HEK293 (cell line): ENCODE results near the gene NUDT5.
A peak's percentile ranks its signal among the peaks of the same experiment; 100 is the strongest.

Experiments used
- CTCF ChIA-PET: fragments of 350-600 bp; formaldehyde crosslinking; extraction: SDS; loops from one replicate; lab custom pipeline; 2021; ENCODE audit warnings: antibody characterized with exemption; lab: Yijun Ruan, JAX
- POLR2A ChIA-PET: fragments of 300-600 bp; formaldehyde crosslinking; extraction: SDS; loops from one replicate; lab custom pipeline; 2020; ENCODE audit warnings: antibody characterized with exemption, inconsistent platforms; lab: Yijun Ruan, JAX
- H3K27ac ChIP-seq: fragments of 200-500 bp; sonication (Bioruptor generic); 2 replicates; pipeline ENCODE4 v1.5.1; 2014; ENCODE audit warnings: low read depth, low read length, control low read depth, inconsistent platforms; ENCODE audit errors: extremely low read depth
- H3K36me3 ChIP-seq, 2 experiments: fragments of 200-500 bp in 1 of 2; sonication (Bioruptor generic) in 1 of 2; 1 replicate in 1 of 2; 2 replicates in 1 of 2; pipeline ENCODE4 v1.5.1; 2014 to 2017; ENCODE audit warnings: inconsistent platforms in 2 of 2, low read length in 2 of 2; ENCODE audit not compliant: control insufficient read depth in 2 of 2, insufficient read depth in 1 of 2
- H3K4me1 ChIP-seq: fragments of 200-500 bp; sonication (Bioruptor generic); 2 replicates; pipeline ENCODE4 v1.5.1; 2014; ENCODE audit warnings: mild to moderate bottlenecking, low read length, inconsistent platforms; ENCODE audit not compliant: control insufficient read depth, insufficient read depth
- H3K4me3 ChIP-seq: 2 replicates; pipeline ENCODE4 v1.5.1; 2011; ENCODE audit warnings: low read depth, mild to moderate bottlenecking, control low read depth, low read length, moderate library complexity
- H3K9me3 ChIP-seq: fragments of 200-500 bp; sonication (Bioruptor generic); 2 replicates; pipeline ENCODE4 v1.5.1; 2014; ENCODE audit warnings: low read depth, low read length, inconsistent platforms; ENCODE audit not compliant: control insufficient read depth, insufficient read depth
- AEBP2 ChIP-seq: fragments of 450-650 bp; formaldehyde crosslinking; IDR thresholded peaks from 2 replicates; pipeline ENCODE4 v1.5.1; 2016; ENCODE audit warnings: missing biosample characterization, missing genetic modification characterization, borderline replicate concordance
- BCL11A ChIP-seq: fragments of 450-650 bp; formaldehyde crosslinking; IDR thresholded peaks from 2 replicates; pipeline ENCODE4 v1.5.1; 2016; ENCODE audit warnings: low read depth, missing biosample characterization, missing genetic modification characterization
- FEZF1 ChIP-seq: fragments of 450-650 bp; formaldehyde crosslinking; IDR thresholded peaks from 2 replicates; pipeline ENCODE4 v1.5.1; 2016; ENCODE audit warnings: missing biosample characterization, missing genetic modification characterization
- HIC1 ChIP-seq: fragments of 450-650 bp; formaldehyde crosslinking; IDR thresholded peaks from 2 replicates; pipeline ENCODE4 v1.5.1; 2016; ENCODE audit warnings: missing biosample characterization, missing genetic modification characterization
- IKZF3 ChIP-seq: fragments of 450-650 bp; IDR thresholded peaks from 2 replicates; pipeline ENCODE4 v1.5.0; 2018; ENCODE audit warnings: missing biosample characterization, mild to moderate bottlenecking, missing genetic modification characterization, moderate library complexity
- KLF7 ChIP-seq: fragments of 450-650 bp; formaldehyde crosslinking; IDR thresholded peaks from 2 replicates; pipeline ENCODE4 v1.5.1; 2016; ENCODE audit warnings: missing biosample characterization, missing genetic modification characterization, borderline replicate concordance
- SP7 ChIP-seq: fragments of 450-650 bp; formaldehyde crosslinking; IDR thresholded peaks from 2 replicates; pipeline ENCODE4 v1.5.1; 2016; ENCODE audit warnings: missing biosample characterization, missing genetic modification characterization
- WT1 ChIP-seq: fragments of 450-650 bp; formaldehyde crosslinking; IDR thresholded peaks from 2 replicates; pipeline ENCODE4 v1.5.1; 2016; ENCODE audit warnings: missing biosample characterization, missing genetic modification characterization
- YY2 ChIP-seq: fragments of 450-650 bp; formaldehyde crosslinking; IDR thresholded peaks from 2 replicates; pipeline ENCODE4 v1.5.1; 2016; ENCODE audit warnings: missing biosample characterization, missing genetic modification characterization
- ZBTB17 ChIP-seq: fragments of 450-650 bp; formaldehyde crosslinking; IDR thresholded peaks from 2 replicates; pipeline ENCODE4 v1.5.1; 2016; ENCODE audit warnings: missing biosample characterization, missing genetic modification characterization
- ZBTB20 ChIP-seq: fragments of 450-650 bp; formaldehyde crosslinking; IDR thresholded peaks from 2 replicates; pipeline ENCODE4 v1.5.1; 2016; ENCODE audit warnings: missing biosample characterization, missing genetic modification characterization
- ZBTB7A ChIP-seq: fragments of 450-650 bp; formaldehyde crosslinking; IDR thresholded peaks from 2 replicates; pipeline ENCODE4 v1.5.1; 2016; ENCODE audit warnings: low read depth, missing biosample characterization, missing genetic modification characterization
- ZBTB8A ChIP-seq: fragments of 450-650 bp; formaldehyde crosslinking; IDR thresholded peaks from 2 replicates; pipeline ENCODE4 v1.5.1; 2016; ENCODE audit warnings: missing biosample characterization, missing genetic modification characterization
- ZFP69B ChIP-seq: fragments of 450-650 bp; formaldehyde crosslinking; IDR thresholded peaks from 2 replicates; pipeline ENCODE4 v1.5.1; 2016; ENCODE audit warnings: missing biosample characterization, missing genetic modification characterization
- ZNF184 ChIP-seq: fragments of 450-650 bp; IDR thresholded peaks from 2 replicates; pipeline ENCODE4 v1.5.1; 2018; ENCODE audit warnings: missing biosample characterization, mild to moderate bottlenecking, missing genetic modification characterization
- ZNF221 ChIP-seq: fragments of 450-650 bp; formaldehyde crosslinking; IDR thresholded peaks from 2 replicates; pipeline ENCODE4 v1.5.1; 2017; ENCODE audit warnings: missing biosample characterization, missing genetic modification characterization, borderline replicate concordance
- ZNF223 ChIP-seq: fragments of 450-650 bp; formaldehyde crosslinking; IDR thresholded peaks from 2 replicates; pipeline ENCODE4 v1.5.1; 2016; ENCODE audit warnings: missing biosample characterization, missing genetic modification characterization
- ZNF274 ChIP-seq, 2 experiments: fragments of 200-500 bp in 1 of 2; fragments of 450-650 bp in 1 of 2; sonication (Bioruptor generic) in 1 of 2; formaldehyde crosslinking in 1 of 2; IDR thresholded peaks; 2 replicates each; pipeline versions ENCODE4 v1.5.1 to v1.6.1; 2014 to 2016; ENCODE audit warnings: borderline replicate concordance in 1 of 2, inconsistent platforms in 1 of 2, low read length in 1 of 2, missing biosample characterization in 1 of 2, missing genetic modification characterization in 1 of 2
- ZNF292 ChIP-seq: fragments of 450-650 bp; formaldehyde crosslinking; IDR thresholded peaks from 2 replicates; pipeline ENCODE4 v1.5.1; 2016; ENCODE audit warnings: low read depth, missing biosample characterization, missing genetic modification characterization, borderline replicate concordance
- ZNF335 ChIP-seq: fragments of 450-650 bp; formaldehyde crosslinking; conservative IDR thresholded peaks from 2 replicates; pipeline ENCODE4 v1.5.1; 2016; ENCODE audit warnings: missing biosample characterization, missing genetic modification characterization
- ZNF341 ChIP-seq: fragments of 450-650 bp; formaldehyde crosslinking; IDR thresholded peaks from 2 replicates; pipeline ENCODE4; 2016; ENCODE audit warnings: low read depth, missing biosample characterization, missing genetic modification characterization
- ZNF423 ChIP-seq: fragments of 450-650 bp; formaldehyde crosslinking; IDR thresholded peaks from 2 replicates; pipeline ENCODE4 v1.5.1; 2016; ENCODE audit warnings: missing biosample characterization, missing genetic modification characterization
- ZNF561 ChIP-seq: fragments of 450-650 bp; IDR thresholded peaks from 2 replicates; pipeline ENCODE4 v1.5.1; 2018; ENCODE audit warnings: missing biosample characterization, missing genetic modification characterization, borderline replicate concordance
- ZNF600 ChIP-seq: fragments of 450-650 bp; formaldehyde crosslinking; IDR thresholded peaks from 2 replicates; pipeline ENCODE4 v1.5.1; 2016; ENCODE audit warnings: missing biosample characterization, missing genetic modification characterization
- ZNF629 ChIP-seq: fragments of 450-650 bp; formaldehyde crosslinking; IDR thresholded peaks from 2 replicates; pipeline ENCODE4 v1.5.1; 2017; ENCODE audit warnings: missing biosample characterization, missing genetic modification characterization
- ZNF639 ChIP-seq: fragments of 450-650 bp; formaldehyde crosslinking; IDR thresholded peaks from 2 replicates; pipeline ENCODE4 v1.5.1; 2016; ENCODE audit warnings: missing biosample characterization, missing genetic modification characterization
- ZSCAN16 ChIP-seq: fragments of 450-650 bp; formaldehyde crosslinking; IDR thresholded peaks from 2 replicates; pipeline ENCODE4 v1.5.1; 2016; ENCODE audit warnings: missing biosample characterization, missing genetic modification characterization
- TF ChIP-seq, protein P1 (sequence below): fragments of 450-650 bp; formaldehyde crosslinking; IDR thresholded peaks from 2 replicates; pipeline ENCODE4 v1.5.1; 2016; ENCODE audit warnings: missing biosample characterization, missing genetic modification characterization

The NUDT5 gene

GRCh38 chr10:12195603-12196506, at the start of gene NUDT5, which contains the start of gene CDC123:
NUDT5 (minus strand) TSS chr10:12195891; CDS start chr10:12186291, 9,600 bp downstream.
CDC123 (plus strand) TSS chr10:12196188; CDS start chr10:12196246, 58 bp downstream.
- Histone ChIP-seq H3K36me3 (peaks cover 13 to 37% of the 10 kb centered on the region in 2 experiments), H3K4me3 (peak within 1 kb of the TSS; percentile 91), H3K9me3 (no peaks in the 10 kb centered on the region), H3K27ac (peak within 1 kb of the TSS; percentile 82), H3K4me1 (peaks cover 13% of the 10 kb centered on the region; the same call in 1 of the 2 replicates)
- ChIA-PET CTCF (interaction anchor here (0.7 to 1.7 kb wide), 4 partner anchors 19 to 879 kb away, joined by 3 to 8 read pairs (median 4); no protein-coding TSS in a partner anchor), POLR2A (interaction anchor here (0.7 to 1.2 kb wide), 7 partner anchors 11 to 904 kb away, joined by 3 to 8 read pairs (median 4); partner anchors contain the start of gene UPF2)
- TF ChIP-seq FEZF1 = 0 out of 2 replicates have a peak, but pooled peaks have one; percentile 29
- 0 out of 2 replicates have a peak, but pooled peaks have one; percentile 50 for TF ChIP-seq ZNF423 (tag by site-specific recombination)
- no peak for TF ChIP-seq ZFP69B (tag by site-specific recombination)
- TF ChIP-seq SP7 (tag by site-specific recombination) = peak; percentile 80
- peak; percentile 70 for TF ChIP-seq ZNF639
- TF ChIP-seq ZNF221 (tag by site-specific recombination) = no peak
- TF ChIP-seq YY2 = peak; percentile 12; the same call in 1 of the 2 replicates
- TF ChIP-seq ZNF223 = peak; percentile 100
- no peak for TF ChIP-seq ZNF274 (IDR thresholded peaks at IDR 0.05; ENCODE audit: low read length)
- TF ChIP-seq ZNF274 (tag by site-specific recombination; IDR thresholded peaks at IDR 0.05; ENCODE audit: borderline replicate concordance) = no peak
- 0 out of 2 replicates have a peak, but pooled peaks have one; percentile 23 for TF ChIP-seq WT1 (tag by site-specific recombination)
- peak; percentile 82 for TF ChIP-seq ZNF335 (tag by site-specific recombination)
- peak; percentile 79 for TF ChIP-seq ZBTB17 (tag by site-specific recombination)
- TF ChIP-seq KLF7 (tag by site-specific recombination) = peak; percentile 36; the same call in 1 of the 2 replicates
- TF ChIP-seq AEBP2 (tag by site-specific recombination) = no peak
- peak; percentile 92; the same call in 1 of the 2 replicates for TF ChIP-seq ZNF561 (tag by site-specific recombination)
- peak; percentile 63; the same call in 1 of the 2 replicates for TF ChIP-seq ZBTB20 (tag by site-specific recombination)
- TF ChIP-seq HIC1 = 0 out of 2 replicates have a peak, but pooled peaks have one; percentile 16
- peak; percentile 71 for TF ChIP-seq ZBTB8A (tag by site-specific recombination)
- peak; percentile 40; the same call in 1 of the 2 replicates for TF ChIP-seq ZNF184 (tag by site-specific recombination)
- no peak for TF ChIP-seq BCL11A (tag by site-specific recombination)
- TF ChIP-seq ZNF600 (tag by site-specific recombination) = peak; percentile 95
- TF ChIP-seq, protein P1, sequence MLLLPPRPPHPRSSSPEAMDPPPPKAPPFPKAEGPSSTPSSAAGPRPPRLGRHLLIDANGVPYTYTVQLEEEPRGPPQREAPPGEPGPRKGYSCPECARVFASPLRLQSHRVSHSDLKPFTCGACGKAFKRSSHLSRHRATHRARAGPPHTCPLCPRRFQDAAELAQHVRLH (tag by site-specific recombination) = peak; percentile 97
- TF ChIP-seq ZNF341 (tag by site-specific recombination) = peak; percentile 79
- TF ChIP-seq ZNF292 = no peak
- peak; percentile 61 for TF ChIP-seq IKZF3
- peak; percentile 82 for TF ChIP-seq ZNF629 (tag by site-specific recombination)
- TF ChIP-seq ZBTB7A = 0 out of 2 replicates have a peak, but pooled peaks have one; percentile 57
- TF ChIP-seq ZSCAN16 (tag by site-specific recombination) = no peak
